HG03460 (cell line): ENCODE data around the gene DMRTA1.
"Not testable (repeated sequence)": the region's sequence is repeated elsewhere in the genome, so short reads cannot be mapped to it uniquely, and the experiment has no call there.

ENCODE experiments used
- ATAC-seq: cut with Tn5 transposase; IDR thresholded peaks from one replicate; pipeline ENCODE4 v1.9.1; 2021; ENCODE audit not compliant: unreplicated experiment

Gene DMRTA1, protein sequence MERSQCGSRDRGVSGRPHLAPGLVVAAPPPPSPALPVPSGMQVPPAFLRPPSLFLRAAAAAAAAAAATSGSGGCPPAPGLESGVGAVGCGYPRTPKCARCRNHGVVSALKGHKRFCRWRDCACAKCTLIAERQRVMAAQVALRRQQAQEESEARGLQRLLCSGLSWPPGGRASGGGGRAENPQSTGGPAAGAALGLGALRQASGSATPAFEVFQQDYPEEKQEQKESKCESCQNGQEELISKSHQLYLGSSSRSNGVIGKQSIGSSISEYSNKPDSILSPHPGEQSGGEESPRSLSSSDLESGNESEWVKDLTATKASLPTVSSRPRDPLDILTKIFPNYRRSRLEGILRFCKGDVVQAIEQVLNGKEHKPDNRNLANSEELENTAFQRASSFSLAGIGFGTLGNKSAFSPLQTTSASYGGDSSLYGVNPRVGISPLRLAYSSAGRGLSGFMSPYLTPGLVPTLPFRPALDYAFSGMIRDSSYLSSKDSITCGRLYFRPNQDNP

DNA sequence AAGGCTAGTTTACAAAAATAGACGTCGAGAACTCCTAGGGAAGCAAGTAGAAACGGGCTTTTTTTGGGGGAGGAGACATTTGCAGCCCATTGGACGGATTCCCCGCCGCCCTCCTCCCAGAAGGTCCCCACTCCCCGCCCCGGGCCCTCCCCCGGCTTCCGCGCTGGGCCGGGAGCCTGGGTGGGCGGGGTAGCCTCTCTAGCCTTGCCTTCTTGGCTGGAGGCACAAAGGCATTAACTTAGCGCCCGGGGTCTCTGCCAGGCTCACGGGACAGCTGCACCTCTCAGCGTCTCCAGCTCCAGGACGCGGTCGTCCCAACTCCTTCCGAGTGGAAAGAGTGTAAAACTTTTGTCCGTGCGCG is at the start of gene DMRTA1:
Gene DMRTA1 (plus strand): TSS at position 236 of the 361 bp plus-strand sequence. CDS start 242 bp downstream, outside the sequence.
- peak; percentile 29 for ATAC-seq

DNA sequence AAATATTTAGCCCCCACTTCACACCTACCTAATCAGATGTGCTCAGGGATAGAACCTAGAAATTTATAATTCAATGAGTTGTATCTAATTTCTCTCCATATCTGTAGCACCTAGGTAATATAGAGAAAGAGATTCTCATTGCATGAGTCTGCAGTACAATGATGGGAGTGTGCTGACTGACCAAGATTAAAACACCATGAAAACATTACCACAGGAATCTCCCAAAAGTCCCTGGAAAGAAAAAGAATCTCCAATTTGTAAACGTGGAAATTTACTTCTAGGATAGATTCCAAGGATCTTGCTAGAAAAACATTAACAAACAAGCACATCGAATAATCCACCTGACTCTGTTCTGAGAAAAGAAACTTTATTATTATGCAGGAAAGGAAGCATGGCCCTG is 45.0 kb upstream of the DMRTA1 start:
- ATAC-seq, result no peak

DNA sequence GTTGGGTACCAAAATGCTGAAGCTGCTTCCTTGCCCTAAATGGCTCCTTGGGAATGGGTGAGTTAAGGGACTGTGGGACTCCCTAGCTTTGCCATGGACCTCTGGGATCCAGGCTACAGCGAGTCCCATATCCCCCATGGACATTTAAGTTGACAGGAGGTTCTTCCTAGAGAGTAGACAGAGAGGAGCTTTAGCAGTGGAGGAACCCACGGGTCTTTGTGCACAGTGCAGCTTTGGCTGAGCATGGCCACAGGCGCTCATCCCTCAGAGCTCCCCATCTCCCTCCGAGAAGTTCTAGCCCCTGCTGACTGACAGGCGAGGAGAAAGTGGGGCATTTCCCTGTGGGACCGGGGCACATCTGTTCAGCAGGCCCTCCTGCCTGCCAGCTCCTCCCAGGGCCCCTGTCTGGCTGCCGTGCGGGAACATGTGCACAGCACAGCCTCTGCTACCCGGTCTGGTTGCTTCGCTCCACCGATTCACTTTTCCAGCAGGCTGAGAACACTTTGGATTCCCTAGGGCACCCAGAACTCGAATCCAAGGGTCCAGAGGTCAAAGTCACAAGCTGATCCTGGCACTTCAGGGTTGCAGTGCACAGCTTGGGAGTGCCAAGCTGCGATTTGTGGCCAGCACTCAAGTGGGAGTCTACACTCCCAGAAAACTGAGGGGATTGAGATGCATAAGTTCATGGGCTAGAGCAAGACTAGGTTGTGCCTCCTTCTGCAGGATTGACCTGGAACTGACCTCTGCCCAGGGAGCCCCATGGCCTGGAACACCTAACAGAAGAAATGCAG is 40.6 kb upstream of the DMRTA1 start:
- no peak for ATAC-seq

DNA sequence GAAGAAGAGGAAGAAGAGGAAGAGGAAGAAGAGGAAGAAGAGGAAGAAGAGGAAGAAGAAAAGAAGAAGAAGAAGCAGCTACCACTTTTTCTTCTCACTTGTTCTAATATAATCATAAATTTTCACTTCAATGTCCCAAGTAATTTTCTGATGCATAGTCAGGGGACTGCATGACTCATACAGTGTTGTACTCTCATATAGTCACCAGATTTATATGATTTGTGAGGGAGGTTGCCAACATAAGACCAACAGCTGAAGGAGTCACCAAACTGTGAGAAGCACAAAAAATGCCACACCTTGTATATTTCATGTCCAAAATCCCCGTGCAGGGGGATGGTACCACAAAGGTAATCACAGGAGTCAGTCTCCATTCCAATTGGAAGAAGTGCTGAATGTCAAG is 32.7 kb upstream of the DMRTA1 start:
- ATAC-seq, result no peak

GRCh38 chr9:22415941-22416691 is 30.5 kb upstream of the DMRTA1 start:
- no peak for ATAC-seq

DNA sequence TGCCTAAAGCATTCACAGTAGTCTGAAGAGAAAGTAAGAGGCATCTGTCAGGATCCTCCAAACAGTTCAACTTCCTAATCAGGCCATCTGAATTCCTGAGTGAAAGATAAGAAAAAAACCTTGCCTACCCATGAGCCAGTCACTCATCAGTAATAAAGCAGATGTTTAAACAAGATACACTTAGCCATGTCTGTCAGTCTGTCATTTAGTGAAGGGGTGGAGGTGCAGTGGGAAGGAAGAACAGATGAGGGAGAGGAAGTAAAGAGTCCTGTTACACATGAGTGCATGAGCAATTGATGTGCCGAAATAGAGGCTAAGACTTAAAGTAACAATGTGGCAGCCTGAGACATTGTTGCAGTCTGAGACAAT is 29.9 kb upstream of the DMRTA1 start:
- ATAC-seq, result no peak

- ATAC-seq, result no peak
These were observed 23.1 kb upstream of the DMRTA1 start for GRCh38 chr9:22423566-22423965.

DNA sequence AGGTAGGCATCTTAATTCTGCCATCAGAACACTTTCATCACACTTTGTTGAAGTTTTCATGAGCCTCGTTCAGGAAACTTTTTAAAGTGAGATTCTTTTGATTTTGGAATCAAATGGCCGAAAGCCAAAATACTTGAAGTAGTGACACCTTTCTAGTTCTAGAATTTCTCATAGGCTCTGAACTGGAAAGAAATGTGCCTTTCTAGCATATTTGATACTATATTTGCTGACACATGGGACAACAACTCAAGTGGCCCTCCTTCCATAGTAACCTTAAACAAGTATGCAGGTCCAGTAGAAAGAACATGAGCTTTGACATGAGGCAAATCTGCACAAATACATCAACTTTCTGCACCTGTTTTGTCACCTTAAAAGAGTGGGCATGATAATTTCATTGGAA is 22.0 kb upstream of the DMRTA1 start:
- ATAC-seq, result no peak

GRCh38 chr9:22425551-22425950 is 21.1 kb upstream of the DMRTA1 start:
- ATAC-seq, result no peak

DNA sequence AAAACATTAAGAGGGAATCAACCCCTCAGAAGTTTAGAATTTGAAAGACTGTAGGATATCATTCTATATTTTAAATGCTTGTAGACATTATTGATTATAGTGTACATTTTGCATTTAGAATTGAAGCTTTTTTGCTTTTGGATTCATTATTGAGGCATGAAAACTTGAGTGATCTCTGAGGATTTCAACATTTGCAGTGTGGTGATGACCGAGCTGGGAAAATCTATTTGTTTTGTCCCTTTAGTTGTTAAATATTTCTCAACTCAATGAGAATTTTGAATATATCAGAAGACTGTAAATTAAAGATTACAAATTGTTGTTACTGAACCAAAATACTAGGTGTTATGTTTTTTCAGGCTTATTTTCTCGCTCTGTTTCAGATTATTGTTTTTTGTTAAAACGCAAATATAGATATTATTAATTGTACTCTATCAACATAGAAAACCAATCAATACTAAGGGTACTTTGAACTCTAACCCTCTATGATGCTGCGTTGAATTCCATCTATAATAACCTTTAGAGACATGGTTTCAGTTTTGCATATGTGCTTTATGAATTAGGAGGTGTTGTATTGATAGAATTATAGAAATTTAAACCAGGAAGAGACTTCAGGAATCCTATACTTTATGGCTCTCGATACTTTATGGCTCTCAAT is 19.3 kb upstream of the DMRTA1 start:
- no peak for ATAC-seq

GRCh38 chr9:22433691-22434090 is 12.9 kb upstream of the DMRTA1 start:
- ATAC-seq, result no peak

GRCh38 chr9:22435252-22435651 is 11.4 kb upstream of the DMRTA1 start:
- ATAC-seq, result not testable (repeated sequence)

DNA sequence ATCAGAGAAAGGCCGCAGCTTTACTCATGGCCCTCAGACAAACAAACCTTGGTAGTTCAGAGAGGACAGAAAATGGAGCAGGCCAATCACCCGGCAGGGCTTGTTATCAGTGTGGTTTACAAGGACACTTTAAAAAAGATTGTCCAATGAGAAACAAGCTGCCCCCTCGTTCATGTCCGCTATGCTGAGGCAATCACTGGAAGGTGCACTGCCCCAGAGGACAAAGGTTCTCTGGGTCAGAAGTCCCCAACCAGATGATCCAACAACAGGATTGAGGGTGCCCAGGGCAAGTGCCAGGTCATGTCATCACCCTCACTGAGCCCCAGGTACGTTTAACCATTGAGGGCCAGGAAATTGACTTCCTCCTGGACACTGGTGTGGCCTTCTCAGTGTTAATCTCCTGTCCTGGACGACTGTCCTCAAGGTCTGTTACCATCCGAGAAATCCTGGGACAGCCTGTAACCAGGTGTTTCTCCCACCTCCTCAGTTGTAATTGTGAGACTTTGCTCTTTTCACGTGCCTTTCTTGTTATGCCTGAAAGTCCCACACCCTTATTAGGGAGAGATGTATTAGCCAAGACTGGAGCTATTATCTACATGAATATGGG is 9.1 kb upstream of the DMRTA1 start:
- not testable (repeated sequence) for ATAC-seq

GRCh38 chr9:22440841-22441240 is 5.8 kb upstream of the DMRTA1 start:
- ATAC-seq, result no peak

DNA sequence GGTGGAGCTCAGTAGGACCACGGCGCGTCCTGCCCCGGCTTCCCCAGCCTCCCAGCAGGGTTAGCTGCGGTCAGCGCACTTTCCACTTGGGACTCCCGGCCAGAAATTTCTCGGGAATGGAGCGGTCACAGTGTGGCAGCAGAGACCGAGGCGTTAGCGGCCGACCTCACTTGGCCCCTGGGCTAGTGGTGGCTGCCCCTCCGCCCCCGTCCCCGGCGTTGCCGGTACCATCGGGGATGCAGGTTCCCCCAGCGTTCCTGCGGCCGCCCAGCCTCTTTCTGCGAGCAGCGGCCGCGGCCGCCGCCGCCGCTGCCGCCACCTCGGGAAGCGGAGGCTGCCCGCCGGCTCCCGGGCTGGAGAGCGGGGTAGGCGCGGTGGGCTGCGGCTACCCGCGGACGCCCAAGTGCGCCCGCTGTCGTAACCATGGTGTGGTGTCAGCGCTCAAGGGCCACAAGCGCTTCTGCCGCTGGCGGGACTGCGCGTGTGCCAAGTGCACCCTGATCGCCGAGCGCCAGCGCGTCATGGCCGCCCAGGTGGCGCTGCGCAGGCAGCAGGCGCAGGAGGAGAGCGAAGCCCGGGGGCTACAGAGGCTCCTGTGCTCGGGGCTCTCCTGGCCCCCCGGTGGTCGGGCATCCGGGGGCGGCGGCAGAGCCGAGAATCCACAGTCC is 460 bp downstream of the DMRTA1 start:
- ATAC-seq, result peak; percentile 83

DNA sequence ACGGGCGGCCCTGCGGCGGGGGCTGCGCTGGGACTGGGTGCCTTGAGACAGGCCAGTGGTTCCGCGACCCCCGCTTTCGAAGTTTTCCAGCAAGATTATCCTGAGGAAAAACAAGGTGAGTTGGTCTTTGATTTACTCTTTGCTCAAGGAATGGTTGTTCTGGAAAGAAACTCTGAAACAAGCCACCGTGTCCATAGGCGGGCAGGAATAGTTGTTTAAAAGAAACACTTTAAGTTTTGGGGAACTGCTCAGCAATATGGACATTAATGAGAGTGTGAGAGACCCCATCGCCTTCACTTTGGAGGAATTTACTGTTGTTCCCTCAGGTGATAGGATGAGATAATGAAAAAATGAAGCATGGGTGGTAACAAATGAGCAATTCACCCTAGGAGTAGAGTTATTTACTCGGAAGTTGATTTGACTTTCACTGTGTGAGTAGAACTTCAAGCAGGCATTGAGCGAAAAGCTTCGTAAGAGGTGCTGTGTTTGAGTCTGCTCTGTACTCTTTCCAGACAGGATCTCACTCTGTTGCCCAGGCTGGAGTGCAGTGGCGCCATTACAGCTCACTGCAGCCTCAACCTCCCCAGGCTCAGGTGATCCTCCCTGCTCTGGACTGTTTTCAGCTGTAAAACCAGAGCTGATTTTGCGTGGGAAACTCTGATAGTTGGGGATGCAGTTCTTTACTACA is 1.1 kb downstream of the DMRTA1 start:
- no peak for ATAC-seq

- ATAC-seq, result no peak
These were observed 3.1 kb downstream of the DMRTA1 start for GRCh38 chr9:22449719-22450118.

- ATAC-seq, result no peak
These were observed 5.9 kb downstream of the DMRTA1 start for GRCh38 chr9:22452415-22453010.

GRCh38 chr9:22454016-22454415 is 7.4 kb downstream of the DMRTA1 start:
- ATAC-seq, result no peak
